Measurements from ENCODE around the gene FAF2. TPM values are rescaled to one million over a fixed set of nuclear protein-coding genes. Genes with fewer than 3 reads are reported as not detected.

The FAF2 gene
- total RNA-seq, 4 donors from 2014 or later = 25.3 to 27.7 (median 25.5) TPM

GRCh38 chr5:176415240-176415951, 32.8 kb upstream of the FAF2 start:
- peaks cover 0 to 59% (median 32%) of the 10 kb centered on the region in 3 donors for H3K4me1 ChIP-seq
- no peaks in the 10 kb centered on the region for H3K27me3 ChIP-seq
- H3K27ac ChIP-seq = peak overlapping the region; percentile 92 to 97 (median 94)
- no peak for TF ChIP-seq CTCF (IDR thresholded peaks at IDR 0.05)
- TF ChIP-seq EP300 (IDR thresholded peaks at IDR 0.05) = no peak
- TF ChIP-seq POLR2A (IDR thresholded peaks at IDR 0.05) = no peak
- TF ChIP-seq POLR2AphosphoS5 (IDR thresholded peaks at IDR 0.05) = no peak
- ATAC-seq = no peak
- WGBS, 2 donors (ENCODE audit: low coverage in 1 of 2) = 50 to 64% methylated on average over 7 to 13 of the region's 13 CpGs
- H3K9me3 ChIP-seq = no peaks in the 10 kb centered on the region
- H3K4me3 ChIP-seq = peak overlapping the region; percentile 97
- peaks cover 0 to 8% of the 10 kb centered on the region in 2 donors for H3K36me3 ChIP-seq

GRCh38 chr5:176415952-176416924, 31.9 kb upstream of the FAF2 start, which contains the start of gene CLTB:
Gene CLTB (minus strand): TSS chr5:176416539. CDS start chr5:176416363, 176 bp downstream.
- WGBS, 2 donors (ENCODE audit: low coverage in 1 of 2) = 43% methylated on average over 1 of the region's 107 CpGs; no CpG with 5 or more reads in 1 of the 2 donors
- H3K4me3 ChIP-seq = peak within 1 kb of the TSS; percentile 97
- peak within 1 kb of the TSS; percentile 92 to 97 (median 94) for H3K27ac ChIP-seq
- H3K9me3 ChIP-seq = no peaks in the 10 kb centered on the region
- no peak for TF ChIP-seq EP300 (IDR thresholded peaks at IDR 0.05)
- peak in 3 of 4 experiments; percentile 90 to 95 (median 94) for TF ChIP-seq CTCF (IDR thresholded peaks at IDR 0.05)
- TF ChIP-seq POLR2AphosphoS5 (IDR thresholded peaks at IDR 0.05) = peak; percentile 86
- TF ChIP-seq POLR2A (IDR thresholded peaks at IDR 0.05) = peak; percentile 82 to 95
- H3K4me1 ChIP-seq = peaks cover 0 to 53% (median 32%) of the 10 kb centered on the region in 3 donors
- ATAC-seq = peak; percentile 97
- no peaks in the 10 kb centered on the region for H3K27me3 ChIP-seq
- H3K36me3 ChIP-seq = no peaks in the 10 kb centered on the region

- Histone ChIP-seq H3K9me3 (no peaks in the 10 kb centered on the region), H3K36me3 (no peaks in the 10 kb centered on the region), H3K27me3 (no peaks in the 10 kb centered on the region), H3K4me3 (peak overlapping the region in 1 of 2 donors; percentile 97), H3K4me1 (peaks cover 0 to 47% (median 29%) of the 10 kb centered on the region in 3 donors), H3K27ac (peak overlapping the region; percentile 14 to 97 (median 93))
- ATAC-seq = no peak
- TF ChIP-seq CTCF (IDR thresholded peaks at IDR 0.05) (no peak), POLR2AphosphoS5 (IDR thresholded peaks at IDR 0.05) (no peak), EP300 (IDR thresholded peaks at IDR 0.05) (no peak), POLR2A (IDR thresholded peaks at IDR 0.05) (no peak)
- WGBS, 2 donors (ENCODE audit: low coverage in 1 of 2) = 40 to 73% methylated on average over 5 to 11 of the region's 11 CpGs
Measured at GRCh38 chr5:176416965-176417364, 31.2 kb upstream of the FAF2 start.

GRCh38 chr5:176418251-176418650, 29.9 kb upstream of the FAF2 start:
- Histone ChIP-seq H3K27me3 (no peaks in the 10 kb centered on the region), H3K4me1 (peaks cover 0 to 34% (median 19%) of the 10 kb centered on the region in 3 donors), H3K9me3 (no peaks in the 10 kb centered on the region), H3K36me3 (no peaks in the 10 kb centered on the region), H3K4me3 (no peak overlapping the region), H3K27ac (no peak overlapping the region)
- WGBS, 2 donors (ENCODE audit: low coverage in 1 of 2) = 82 to 91% methylated on average over 6 to 9 of the region's 9 CpGs
- no peak for ATAC-seq
- TF ChIP-seq CTCF (IDR thresholded peaks at IDR 0.05) (no peak), POLR2AphosphoS5 (IDR thresholded peaks at IDR 0.05) (no peak)

Measured in gastroesophageal sphincter (tissue), 4 donors.